ENCODE data around the gene TMEM184B.

TMEM184B gene

DNA sequence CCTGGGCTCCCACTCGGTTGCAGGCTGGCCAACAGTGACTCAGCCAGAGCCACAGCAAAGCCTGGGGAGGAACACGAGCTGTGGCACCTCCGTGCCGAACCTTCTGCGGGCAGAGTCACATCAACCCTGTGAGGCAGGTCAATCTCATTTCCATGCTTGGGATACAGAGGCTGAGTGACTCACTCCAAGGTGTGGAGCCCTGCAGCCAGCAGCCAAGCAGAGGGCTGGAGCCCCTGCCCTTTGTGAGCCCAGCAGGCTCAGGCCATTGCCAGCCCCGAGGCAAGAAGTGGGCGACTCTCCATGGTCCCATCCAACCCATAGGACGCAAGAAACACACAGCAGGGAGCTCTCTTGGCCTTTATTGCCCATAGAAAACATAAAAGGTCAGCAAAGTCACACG, 23.1 kb upstream of the TMEM184B start (continued):
- TF ChIP-seq, protein P1, sequence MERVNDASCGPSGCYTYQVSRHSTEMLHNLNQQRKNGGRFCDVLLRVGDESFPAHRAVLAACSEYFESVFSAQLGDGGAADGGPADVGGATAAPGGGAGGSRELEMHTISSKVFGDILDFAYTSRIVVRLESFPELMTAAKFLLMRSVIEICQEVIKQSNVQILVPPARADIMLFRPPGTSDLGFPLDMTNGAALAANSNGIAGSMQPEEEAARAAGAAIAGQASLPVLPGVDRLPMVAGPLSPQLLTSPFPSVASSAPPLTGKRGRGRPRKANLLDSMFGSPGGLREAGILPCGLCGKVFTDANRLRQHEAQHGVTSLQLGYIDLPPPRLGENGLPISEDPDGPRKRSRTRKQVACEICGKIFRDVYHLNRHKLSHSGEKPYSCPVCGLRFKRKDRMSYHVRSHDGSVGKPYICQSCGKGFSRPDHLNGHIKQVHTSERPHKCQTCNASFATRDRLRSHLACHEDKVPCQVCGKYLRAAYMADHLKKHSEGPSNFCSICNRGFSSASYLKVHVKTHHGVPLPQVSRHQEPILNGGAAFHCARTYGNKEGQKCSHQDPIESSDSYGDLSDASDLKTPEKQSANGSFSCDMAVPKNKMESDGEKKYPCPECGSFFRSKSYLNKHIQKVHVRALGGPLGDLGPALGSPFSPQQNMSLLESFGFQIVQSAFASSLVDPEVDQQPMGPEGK (CRISPR knock-in tag; IDR thresholded peaks at IDR 0.05; ENCODE audit: borderline replicate concordance) = no peak
- no peak for TF ChIP-seq TOX (CRISPR knock-in tag; IDR thresholded peaks at IDR 0.05; ENCODE audit: borderline replicate concordance)
- no peak for TF ChIP-seq ESRRG (CRISPR knock-in tag; IDR thresholded peaks at IDR 0.05)
- TF ChIP-seq ZFP3 (CRISPR knock-in tag; IDR thresholded peaks at IDR 0.05) = no peak

DNA sequence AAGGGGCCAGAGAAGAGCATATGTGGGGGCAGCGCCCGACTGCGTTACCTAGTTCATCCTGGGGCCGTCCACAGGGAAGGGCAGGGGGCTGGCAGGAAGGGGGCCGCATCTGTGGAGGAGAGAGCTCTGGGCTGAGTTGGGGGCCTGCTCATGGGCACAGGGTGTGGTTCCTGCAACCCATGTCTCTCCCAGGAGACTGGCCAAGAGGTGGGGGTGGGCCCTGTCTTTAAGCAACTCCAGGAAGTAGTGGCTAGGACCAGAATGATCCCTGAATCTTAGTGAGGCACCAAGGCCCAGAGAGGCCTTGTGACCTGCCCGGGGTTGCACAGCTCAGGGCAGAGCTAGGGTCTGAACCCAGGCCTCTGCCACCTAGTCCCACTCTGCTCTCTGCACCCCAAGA, 22.5 kb upstream of the TMEM184B start:
- TF ChIP-seq, protein P2, sequence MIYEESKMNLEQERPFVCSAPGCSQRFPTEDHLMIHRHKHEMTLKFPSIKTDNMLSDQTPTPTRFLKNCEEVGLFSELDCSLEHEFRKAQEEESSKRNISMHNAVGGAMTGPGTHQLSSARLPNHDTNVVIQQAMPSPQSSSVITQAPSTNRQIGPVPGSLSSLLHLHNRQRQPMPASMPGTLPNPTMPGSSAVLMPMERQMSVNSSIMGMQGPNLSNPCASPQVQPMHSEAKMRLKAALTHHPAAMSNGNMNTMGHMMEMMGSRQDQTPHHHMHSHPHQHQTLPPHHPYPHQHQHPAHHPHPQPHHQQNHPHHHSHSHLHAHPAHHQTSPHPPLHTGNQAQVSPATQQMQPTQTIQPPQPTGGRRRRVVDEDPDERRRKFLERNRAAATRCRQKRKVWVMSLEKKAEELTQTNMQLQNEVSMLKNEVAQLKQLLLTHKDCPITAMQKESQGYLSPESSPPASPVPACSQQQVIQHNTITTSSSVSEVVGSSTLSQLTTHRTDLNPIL (CRISPR knock-in tag; IDR thresholded peaks at IDR 0.05; ENCODE audit: low read depth) = no peak
- no peak for TF ChIP-seq ZFP30 (CRISPR knock-in tag; IDR thresholded peaks at IDR 0.05)
- no peak for TF ChIP-seq GLIS3 (CRISPR knock-in tag; IDR thresholded peaks at IDR 0.05)
- TF ChIP-seq ESRRG (CRISPR knock-in tag; IDR thresholded peaks at IDR 0.05) = no peak
- TF ChIP-seq, protein P3, sequence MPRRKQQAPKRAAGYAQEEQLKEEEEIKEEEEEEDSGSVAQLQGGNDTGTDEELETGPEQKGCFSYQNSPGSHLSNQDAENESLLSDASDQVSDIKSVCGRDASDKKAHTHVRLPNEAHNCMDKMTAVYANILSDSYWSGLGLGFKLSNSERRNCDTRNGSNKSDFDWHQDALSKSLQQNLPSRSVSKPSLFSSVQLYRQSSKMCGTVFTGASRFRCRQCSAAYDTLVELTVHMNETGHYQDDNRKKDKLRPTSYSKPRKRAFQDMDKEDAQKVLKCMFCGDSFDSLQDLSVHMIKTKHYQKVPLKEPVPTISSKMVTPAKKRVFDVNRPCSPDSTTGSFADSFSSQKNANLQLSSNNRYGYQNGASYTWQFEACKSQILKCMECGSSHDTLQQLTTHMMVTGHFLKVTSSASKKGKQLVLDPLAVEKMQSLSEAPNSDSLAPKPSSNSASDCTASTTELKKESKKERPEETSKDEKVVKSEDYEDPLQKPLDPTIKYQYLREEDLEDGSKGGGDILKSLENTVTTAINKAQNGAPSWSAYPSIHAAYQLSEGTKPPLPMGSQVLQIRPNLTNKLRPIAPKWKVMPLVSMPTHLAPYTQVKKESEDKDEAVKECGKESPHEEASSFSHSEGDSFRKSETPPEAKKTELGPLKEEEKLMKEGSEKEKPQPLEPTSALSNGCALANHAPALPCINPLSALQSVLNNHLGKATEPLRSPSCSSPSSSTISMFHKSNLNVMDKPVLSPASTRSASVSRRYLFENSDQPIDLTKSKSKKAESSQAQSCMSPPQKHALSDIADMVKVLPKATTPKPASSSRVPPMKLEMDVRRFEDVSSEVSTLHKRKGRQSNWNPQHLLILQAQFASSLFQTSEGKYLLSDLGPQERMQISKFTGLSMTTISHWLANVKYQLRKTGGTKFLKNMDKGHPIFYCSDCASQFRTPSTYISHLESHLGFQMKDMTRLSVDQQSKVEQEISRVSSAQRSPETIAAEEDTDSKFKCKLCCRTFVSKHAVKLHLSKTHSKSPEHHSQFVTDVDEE (CRISPR knock-in tag; IDR thresholded peaks at IDR 0.05) = no peak
- no peak for TF ChIP-seq ZFP3 (CRISPR knock-in tag; IDR thresholded peaks at IDR 0.05)
- no peak for TF ChIP-seq ZNF70 (CRISPR knock-in tag; IDR thresholded peaks at IDR 0.05)
- TF ChIP-seq SNAI2 (CRISPR knock-in tag; IDR thresholded peaks at IDR 0.05) = no peak
- no peak for TF ChIP-seq BACH2 (CRISPR knock-in tag; IDR thresholded peaks at IDR 0.05; ENCODE audit: borderline replicate concordance)
- no peak for TF ChIP-seq ZNF8 (CRISPR knock-in tag; IDR thresholded peaks at IDR 0.05)
- no peak for TF ChIP-seq TOX (CRISPR knock-in tag; IDR thresholded peaks at IDR 0.05; ENCODE audit: borderline replicate concordance)
- TF ChIP-seq, protein P4, sequence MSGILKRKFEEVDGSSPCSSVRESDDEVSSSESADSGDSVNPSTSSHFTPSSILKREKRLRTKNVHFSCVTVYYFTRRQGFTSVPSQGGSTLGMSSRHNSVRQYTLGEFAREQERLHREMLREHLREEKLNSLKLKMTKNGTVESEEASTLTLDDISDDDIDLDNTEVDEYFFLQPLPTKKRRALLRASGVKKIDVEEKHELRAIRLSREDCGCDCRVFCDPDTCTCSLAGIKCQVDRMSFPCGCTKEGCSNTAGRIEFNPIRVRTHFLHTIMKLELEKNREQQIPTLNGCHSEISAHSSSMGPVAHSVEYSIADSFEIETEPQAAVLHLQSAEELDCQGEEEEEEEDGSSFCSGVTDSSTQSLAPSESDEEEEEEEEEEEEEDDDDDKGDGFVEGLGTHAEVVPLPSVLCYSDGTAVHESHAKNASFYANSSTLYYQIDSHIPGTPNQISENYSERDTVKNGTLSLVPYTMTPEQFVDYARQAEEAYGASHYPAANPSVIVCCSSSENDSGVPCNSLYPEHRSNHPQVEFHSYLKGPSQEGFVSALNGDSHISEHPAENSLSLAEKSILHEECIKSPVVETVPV (CRISPR knock-in tag; IDR thresholded peaks at IDR 0.05) = no peak
- TF ChIP-seq ISL1 (CRISPR knock-in tag; IDR thresholded peaks at IDR 0.05) = no peak
- no peak for TF ChIP-seq ZC3H10 (CRISPR knock-in tag; IDR thresholded peaks at IDR 0.05)
- TF ChIP-seq ZNF565 (CRISPR knock-in tag; conservative IDR thresholded peaks at IDR 0.05; ENCODE audit: low read depth) = no peak
- no peak for TF ChIP-seq ARNTL (CRISPR knock-in tag; IDR thresholded peaks at IDR 0.05; ENCODE audit: borderline replicate concordance, low read depth)
- TF ChIP-seq RARB (CRISPR knock-in tag; IDR thresholded peaks at IDR 0.05) = no peak
- no peak for TF ChIP-seq OSR1 (CRISPR knock-in tag; IDR thresholded peaks at IDR 0.05)
- ATAC-seq = no peak

DNA sequence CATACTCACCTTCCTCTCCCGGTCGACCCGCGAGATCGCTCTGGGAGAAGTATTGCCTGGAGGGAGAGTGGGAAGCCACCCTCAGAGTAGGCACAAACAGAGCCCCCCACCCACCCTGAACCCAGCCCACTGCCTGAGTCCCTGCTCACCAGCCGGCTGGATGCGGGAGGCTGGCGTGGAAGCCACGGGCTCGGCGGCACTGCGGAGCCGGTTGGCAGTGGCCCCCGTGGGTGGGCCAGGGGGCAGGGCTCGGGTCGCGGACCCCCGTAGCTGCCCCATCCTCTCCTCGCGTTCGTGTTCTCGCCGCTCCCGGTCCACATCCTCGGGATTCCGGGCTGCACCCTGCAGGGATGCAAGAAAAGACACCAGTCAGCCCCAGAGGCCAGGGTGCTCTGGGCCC, 21.4 kb upstream of the TMEM184B start:
- no peak for TF ChIP-seq ISL1 (CRISPR knock-in tag; IDR thresholded peaks at IDR 0.05)
- TF ChIP-seq, protein P3 (CRISPR knock-in tag; IDR thresholded peaks at IDR 0.05) = no peak
- no peak for TF ChIP-seq ZC3H10 (CRISPR knock-in tag; IDR thresholded peaks at IDR 0.05)
- no peak for TF ChIP-seq ESRRG (CRISPR knock-in tag; IDR thresholded peaks at IDR 0.05)
- TF ChIP-seq ARNTL (CRISPR knock-in tag; IDR thresholded peaks at IDR 0.05; ENCODE audit: borderline replicate concordance, low read depth) = no peak
- TF ChIP-seq PPARA (CRISPR knock-in tag; IDR thresholded peaks at IDR 0.05; ENCODE audit: borderline replicate concordance) = no peak
- no peak for TF ChIP-seq ZFP3 (CRISPR knock-in tag; IDR thresholded peaks at IDR 0.05)
- TF ChIP-seq ZNF565 (CRISPR knock-in tag; conservative IDR thresholded peaks at IDR 0.05; ENCODE audit: low read depth) = no peak
- TF ChIP-seq TOX (CRISPR knock-in tag; IDR thresholded peaks at IDR 0.05; ENCODE audit: borderline replicate concordance) = no peak
- TF ChIP-seq BACH2 (CRISPR knock-in tag; IDR thresholded peaks at IDR 0.05; ENCODE audit: borderline replicate concordance) = no peak
- no peak for TF ChIP-seq SNAI2 (CRISPR knock-in tag; IDR thresholded peaks at IDR 0.05)
- TF ChIP-seq, protein P4 (CRISPR knock-in tag; IDR thresholded peaks at IDR 0.05) = no peak
- no peak for TF ChIP-seq ZNF8 (CRISPR knock-in tag; IDR thresholded peaks at IDR 0.05)
- ATAC-seq = no peak
